Left ventricle myocardium inferior (tissue), 1 donor: ENCODE results near the gene CFAP157. TPM values are rescaled to one million over a fixed set of nuclear protein-coding genes. Genes with fewer than 3 reads are reported as not detected.

Source experiments
- DNase-seq: peaks from one replicate; pipeline ENCODE4 v3.0.0-alpha.2; 2020
- H3K27ac ChIP-seq: fragments of 200-600 bp; replicated peaks from 2 replicates; pipeline ENCODE4 v1.8.0; 2021
- H3K27me3 ChIP-seq: fragments of 200-600 bp; 2 replicates; pipeline ENCODE4 v1.8.0; 2021; ENCODE audit warnings: low read depth
- H3K36me3 ChIP-seq: fragments of 200-600 bp; 2 replicates; pipeline ENCODE4 v1.8.0; 2021
- H3K4me1 ChIP-seq: fragments of 200-600 bp; 2 replicates; pipeline ENCODE4 v1.8.0; 2021
- H3K4me3 ChIP-seq: fragments of 200-600 bp; 2 replicates; pipeline ENCODE4 v1.8.0; 2021; ENCODE audit warnings: mild to moderate bottlenecking, moderate library complexity
- H3K9me3 ChIP-seq: fragments of 200-600 bp; replicated peaks from 2 replicates; pipeline ENCODE4 v1.8.0; 2021
- CTCF ChIP-seq: fragments of 200-600 bp; IDR thresholded peaks from 2 replicates; pipeline ENCODE4 v1.8.0; 2021; ENCODE audit warnings: antibody characterized with exemption, mild to moderate bottlenecking, borderline replicate concordance
- intact Hi-C: fragments of 100-400 bp; cut with micrococcal nuclease; formaldehyde crosslinking; loops from one replicate; pipeline ENCODE4 v1.11.0; 2022
- total RNA-seq: library from RNA; stranded (reverse); fragmentation: NEBNext Ultra II Directional; extraction: Animal tissue kit (Norgen Biotek cat#: 25700); gene quantifications from one replicate; pipeline ENCODE4 v1.2.1, GENCODE V29; 2021
- donor health status: DM: no; HTN: yes; CAD: no; lungs with severe emphysema.

The CFAP157 gene
- total RNA-seq, 1 donor from 2014 or later = not detected

DNA sequence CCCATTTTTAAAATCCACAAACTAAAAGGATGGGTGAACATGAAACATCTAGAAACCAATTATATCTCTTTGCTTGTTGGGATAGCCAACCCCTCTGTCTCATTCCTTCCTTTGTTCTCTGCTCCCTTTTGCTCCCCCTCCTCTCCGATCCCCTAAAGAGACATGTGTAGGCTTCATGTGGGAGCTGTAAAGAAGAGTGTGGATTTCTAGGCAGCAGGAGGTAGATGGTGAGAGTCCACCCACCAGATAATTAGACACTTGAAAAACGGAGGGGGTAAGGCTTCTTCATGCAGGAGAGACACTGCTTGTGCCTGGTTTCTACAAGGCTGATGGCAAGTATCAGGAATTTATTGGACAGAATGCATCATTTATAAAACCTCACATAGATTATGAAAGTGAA lies 27.3 kb upstream of the CFAP157 start:
- peaks cover 96% of the 10 kb centered on the region for H3K36me3 ChIP-seq
- intact Hi-C loops = no loop called here

DNA sequence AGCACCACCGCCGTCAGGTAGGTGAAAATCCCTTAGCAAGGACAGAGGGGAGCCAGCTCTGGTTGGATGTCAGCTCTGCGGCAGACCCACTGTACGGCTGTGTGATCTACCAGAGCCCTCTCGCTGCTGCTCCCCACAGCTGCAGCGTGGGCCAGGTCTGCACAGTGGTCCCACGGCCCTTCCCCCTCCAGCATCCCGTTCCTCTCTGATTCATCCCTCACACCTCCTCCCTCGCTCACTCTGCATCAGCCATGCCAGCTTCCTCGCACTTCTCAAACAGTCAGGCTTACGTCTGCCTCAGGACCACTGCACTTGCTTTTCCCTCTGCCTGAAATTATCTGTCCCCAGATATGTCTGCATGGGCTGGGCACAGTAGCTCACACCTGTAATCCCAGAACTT lies 26.6 kb upstream of the CFAP157 start:
- Histone ChIP-seq H3K4me3 (no peak overlapping the region), H3K36me3 (peaks cover 94% of the 10 kb centered on the region), H3K4me1 (no peaks in the 10 kb centered on the region), H3K9me3 (no peaks in the 10 kb centered on the region), H3K27ac (no peak overlapping the region), H3K27me3 (no peaks in the 10 kb centered on the region)
- intact Hi-C loops = no loop called here
- DNase-seq = no peak
- no peak for TF ChIP-seq CTCF

More for the DNA sequence above, 27.3 kb upstream of the CFAP157 start:
- H3K9me3 ChIP-seq = no peaks in the 10 kb centered on the region
- H3K4me1 ChIP-seq = no peaks in the 10 kb centered on the region
- DNase-seq = no peak
- TF ChIP-seq CTCF = no peak
- H3K27ac ChIP-seq = no peak overlapping the region
- no peaks in the 10 kb centered on the region for H3K27me3 ChIP-seq
- H3K4me3 ChIP-seq = no peak overlapping the region

DNA sequence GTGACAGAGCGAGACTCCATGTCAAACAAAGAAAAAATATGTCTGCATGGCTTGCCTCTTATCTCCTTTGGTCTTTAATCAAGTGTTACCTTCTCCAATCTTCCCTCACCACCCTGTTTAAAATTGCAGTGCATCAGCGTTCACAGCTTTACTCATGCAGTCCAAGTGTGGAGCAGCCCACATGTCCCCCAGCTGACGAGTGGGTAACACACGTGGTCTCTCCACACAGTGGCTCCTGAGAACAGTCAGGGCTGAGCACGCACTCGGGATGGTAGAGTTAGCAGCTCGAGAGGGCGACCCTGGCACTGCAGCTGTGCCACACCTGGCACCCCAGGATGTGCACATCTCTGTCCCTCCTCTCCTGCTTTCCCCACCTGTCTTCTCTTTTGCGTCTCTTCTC lies 25.9 kb upstream of the CFAP157 start:
- DNase-seq = no peak
- Histone ChIP-seq H3K4me1 (no peaks in the 10 kb centered on the region), H3K36me3 (peaks cover 88% of the 10 kb centered on the region), H3K27me3 (no peaks in the 10 kb centered on the region), H3K4me3 (no peak overlapping the region), H3K27ac (no peak overlapping the region), H3K9me3 (no peaks in the 10 kb centered on the region)
- TF ChIP-seq CTCF = no peak
- intact Hi-C loops = no loop called here

- H3K36me3 ChIP-seq = peaks cover 90% of the 10 kb centered on the region
- no peaks in the 10 kb centered on the region for H3K9me3 ChIP-seq
- DNase-seq = no peak
- TF ChIP-seq CTCF = no peak
- no peak overlapping the region for H3K27ac ChIP-seq
- intact Hi-C loops = no loop called here
- H3K27me3 ChIP-seq = no peaks in the 10 kb centered on the region
- H3K4me1 ChIP-seq = no peaks in the 10 kb centered on the region
- no peak overlapping the region for H3K4me3 ChIP-seq
Measured at GRCh38 chr9:127682351-127683136, 24.2 kb upstream of the CFAP157 start.

DNA sequence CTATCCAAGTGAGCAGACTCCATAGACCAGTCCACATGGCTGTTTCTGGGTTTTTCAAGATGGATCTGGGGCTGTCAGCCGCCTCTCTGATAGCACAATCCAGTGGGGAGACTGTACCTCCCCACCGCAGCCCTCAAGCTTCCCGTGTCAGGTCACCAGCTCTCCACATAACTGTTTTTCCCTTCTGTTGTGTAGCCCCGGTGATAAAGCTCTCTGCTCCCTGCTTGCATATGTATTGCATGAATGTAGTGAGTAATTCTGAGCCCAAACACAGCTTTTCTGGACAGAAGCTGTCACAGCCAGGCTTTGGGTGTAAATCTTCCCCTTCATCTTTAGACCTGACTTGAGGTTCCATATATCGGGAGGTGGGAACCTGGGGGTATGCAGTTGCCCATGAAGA lies 23.1 kb upstream of the CFAP157 start:
- no peak overlapping the region for H3K27ac ChIP-seq
- no peak overlapping the region for H3K4me3 ChIP-seq
- no peaks in the 10 kb centered on the region for H3K4me1 ChIP-seq
- no peaks in the 10 kb centered on the region for H3K9me3 ChIP-seq
- intact Hi-C loops = no loop called here
- peaks cover 86% of the 10 kb centered on the region for H3K36me3 ChIP-seq
- no peak for DNase-seq
- no peaks in the 10 kb centered on the region for H3K27me3 ChIP-seq
- TF ChIP-seq CTCF = no peak
